K562 (cell line): Measurements from ENCODE around the gene PARP9. TPM values are rescaled to one million over a fixed set of nuclear protein-coding genes. Genes with fewer than 3 reads are reported as not detected.

Experiments
- ATAC-seq: fragments of 200-7000 bp; cut with Tn5 transposase; 3 replicates; pipeline ENCODE4 v1.9.1; 2020; ENCODE audit warnings: moderate library complexity
- BruUV-seq: library from RNA; stranded (reverse); fragments of 400-500 nt; replicated peaks from 2 replicates; lab custom pipeline; 2021; lab: Mats Ljungman, UMichigan
- CTCF ChIA-PET: fragments of 300-600 bp; formaldehyde crosslinking; extraction: SDS; loops from one replicate; lab custom pipeline; 2021; ENCODE audit warnings: low intra/inter-chr PET ratio; lab: Yijun Ruan, JAX
- POLR2A ChIA-PET: fragments of 300-600, 350-650 bp; sonication (Branson Sonifier 250); formaldehyde crosslinking; extraction: SDS; loops from one replicate; lab custom pipeline; 2021; ENCODE audit warnings: antibody characterized with exemption, inconsistent platforms; lab: Yijun Ruan, JAX
- DNase-seq, 4 experiments: peaks; one replicate each; pipeline versions ENCODE4 v3.0.0 to v3.0.0-alpha.2; 2011 to 2018; ENCODE audit warnings: low spot score in 3 of 4, mixed read lengths in 3 of 4; ENCODE audit errors: extremely low read depth in 1 of 4
- FAIRE-seq: peaks from 2 replicates; lab custom pipeline; 2011; peaks lifted over from hg19 to GRCh38; lab: Jason Lieb, UNC
- H2AFZ ChIP-seq: 2 replicates; pipeline ENCODE4 v1.6.0; 2011; ENCODE audit warnings: low read depth, low read length, control low read depth, inconsistent platforms
- H3K27ac ChIP-seq: fragments of 200-600 bp; 3 replicates; pipeline ENCODE4 v1.8.0; 2011; ENCODE audit warnings: low read depth, mild to moderate bottlenecking, control low read depth, inconsistent platforms, low read length, moderate library complexity, mixed read lengths; ENCODE audit errors: extremely low read depth
- H3K27me3 ChIP-seq, 2 experiments: fragments of 300-600 bp in 1 of 2; 2 replicates in 1 of 2; 3 replicates in 1 of 2; pipeline versions ENCODE4 v1.6.0 to v1.8.0; 2011; ENCODE audit warnings: inconsistent platforms in 2 of 2, low read length in 2 of 2, mild to moderate bottlenecking in 1 of 2, mixed read lengths in 1 of 2, moderate library complexity in 1 of 2; ENCODE audit not compliant: control insufficient read depth in 2 of 2, insufficient read depth in 2 of 2
- H3K36me3 ChIP-seq: fragments of 300-600 bp; 3 replicates; pipeline ENCODE4 v1.8.0; 2011; ENCODE audit warnings: mild to moderate bottlenecking, low read length, inconsistent platforms; ENCODE audit not compliant: control insufficient read depth, insufficient read depth
- H3K4me1 ChIP-seq, 2 experiments: fragments of 200-600 bp in 1 of 2; replicated peaks in 1 of 2; 2 replicates in 1 of 2; 3 replicates in 1 of 2; pipeline versions ENCODE4 v1.5.1 to v1.8.0; 2011; ENCODE audit warnings: inconsistent platforms in 2 of 2, low read length in 2 of 2, mild to moderate bottlenecking in 1 of 2, mixed read lengths in 1 of 2, moderate library complexity in 1 of 2; ENCODE audit not compliant: control insufficient read depth in 2 of 2, insufficient read depth in 2 of 2
- H3K4me2 ChIP-seq: 2 replicates; pipeline ENCODE4 v1.6.1; 2011; ENCODE audit warnings: low read length, control low read depth, inconsistent platforms, mixed read lengths; ENCODE audit not compliant: insufficient read depth
- H3K4me3 ChIP-seq: fragments of 200-600 bp; sonication (generic), shearing (Covaris generic); 2 replicates; pipeline ENCODE4 v1.5.1; 2016; ENCODE audit warnings: control low read depth, inconsistent platforms
- H3K79me2 ChIP-seq: fragments of 200-600 bp; 3 replicates; pipeline ENCODE4 v1.8.0; 2011; ENCODE audit warnings: low read length, inconsistent platforms; ENCODE audit not compliant: control insufficient read depth, insufficient read depth
- H3K9ac ChIP-seq, 2 experiments: 2 replicates each; pipeline versions ENCODE4 v1.6.0 to v1.6.1; 2011; ENCODE audit warnings: low read depth in 2 of 2, low read length in 2 of 2, control low read depth in 1 of 2, inconsistent platforms in 1 of 2, mild to moderate bottlenecking in 1 of 2, mixed read lengths in 1 of 2; ENCODE audit not compliant: insufficient read depth in 1 of 2
- H3K9me1 ChIP-seq: one replicate; pipeline ENCODE4 v1.6.0; 2011; ENCODE audit warnings: inconsistent platforms, mild to moderate bottlenecking, low read length, moderate library complexity; ENCODE audit not compliant: control insufficient read depth, insufficient read depth
- H3K9me3 ChIP-seq: replicated peaks from 2 replicates; pipeline ENCODE4 v1.5.1; 2011; ENCODE audit warnings: low read depth, low read length, inconsistent platforms; ENCODE audit not compliant: control insufficient read depth, insufficient read depth
- H4K20me1 ChIP-seq: replicated peaks from 2 replicates; pipeline ENCODE4 v1.6.1; 2011; ENCODE audit warnings: low read length, inconsistent platforms, mixed read lengths; ENCODE audit not compliant: control insufficient read depth, insufficient read depth
- POLR3A ChIP-seq: IDR thresholded peaks from 2 replicates; pipeline ENCODE4 v1.6.1; 2011; ENCODE audit warnings: borderline replicate concordance, mild to moderate bottlenecking, moderate library complexity; ENCODE audit not compliant: insufficient read length, insufficient read depth; ENCODE audit errors: extremely low read depth
- POU5F1 ChIP-seq: fragments of 150-350 bp; IDR thresholded peaks from 2 replicates; pipeline ENCODE4 v1.6.1; 2014; ENCODE audit warnings: borderline replicate concordance, low read length, low read depth, mild to moderate bottlenecking; ENCODE audit not compliant: partially characterized antibody
- SAP30 ChIP-seq: fragments of 200-600 bp; sonication (generic); IDR thresholded peaks from 2 replicates; pipeline ENCODE4 v1.6.1; 2012; ENCODE audit warnings: borderline replicate concordance, low read depth, mild to moderate bottlenecking, moderate library complexity, low read length, control low read depth, inconsistent platforms; ENCODE audit not compliant: insufficient read depth, poor library complexity, severe bottlenecking
- ZNF780A ChIP-seq: fragments of 250-450 bp; sonication (Bioruptor Pico); IDR thresholded peaks from 2 replicates; pipeline ENCODE4 v1.5.0; 2021; ENCODE audit warnings: mild to moderate bottlenecking
- WGBS: fragments of 100-300 bp; shearing (Covaris generic); methylation state at CpG from one replicate; pipeline ENCODE4 v1.1.6; 2016; ENCODE audit warnings: low coverage, mixed read lengths; ENCODE audit not compliant: insufficient coverage; ENCODE audit errors: missing lambda C conversion rate; 5-methylcytosine and 5-hydroxymethylcytosine counted together
- in situ Hi-C: fragments of 300-500 bp; cut with MboI; formaldehyde crosslinking; loops from 4 replicates; pipeline ENCODE4 v1.15.0; 2018; ENCODE audit warnings: inconsistent platforms, mixed read lengths
- intact Hi-C: fragments of 100-400 bp; cut with micrococcal nuclease; formaldehyde crosslinking; loops from 2 replicates; pipeline ENCODE4 v1.14.2; 2022
- polyA plus RNA-seq, 8 experiments: library from polyadenylated mRNA; depleted of rRNA in 4 of 8; stranded (reverse) in 5 of 8; unstranded in 3 of 8; fragments of >200 nt; fragmentation: Nextera tagmentation in 2 of 8; fragmentation: Illumina TruSeq in 1 of 8; extraction: Ambion mirVana in 2 of 8; extraction: Trizol in 1 of 8; gene quantifications; 2 replicates each; pipeline versions ENCODE4 v1.2.1 to v1.2.3, GENCODE V29; 2011 to 2014; ENCODE audit warnings: inconsistent platforms in 1 of 8, missing spikeins in 1 of 8
- total RNA-seq, 7 experiments: library from RNA; depleted of rRNA in 6 of 7; stranded (reverse); fragments of >200 nt in 6 of 7; fragmentation: Illumina TruSeq in 2 of 7; extraction: Trizol in 2 of 7; gene quantifications; 2 replicates each; pipeline versions ENCODE4 v1.2.1 to v1.2.3, GENCODE V29; 2011 to 2021; ENCODE audit warnings: low replicate concordance in 1 of 7
- TF ChIP-seq, protein P1 (sequence below): fragments of 450-650 bp; IDR thresholded peaks from 2 replicates; pipeline ENCODE4 v1.6.1; 2016; ENCODE audit warnings: low read depth, mild to moderate bottlenecking, moderate library complexity
- TF ChIP-seq, protein P2 (sequence below): fragments of 250-450 bp; sonication (Bioruptor Pico); IDR thresholded peaks from 2 replicates; pipeline ENCODE4 v1.5.0; 2021
- TF ChIP-seq, protein P3 (sequence below): sonication (generic); formaldehyde crosslinking; IDR thresholded peaks from 2 replicates; pipeline ENCODE4 v1.8.0; 2022; ENCODE audit warnings: mild to moderate bottlenecking, low read depth, missing genetic modification reagents
- TF ChIP-seq, protein P4 (sequence below): fragments of 250-450 bp; sonication (Bioruptor Pico); IDR thresholded peaks from 2 replicates; pipeline ENCODE4 v1.4.0; 2020; ENCODE audit warnings: mild to moderate bottlenecking, moderate library complexity, borderline replicate concordance
- TF ChIP-seq, protein P5 (sequence below): fragments of 450-650 bp; formaldehyde crosslinking; IDR thresholded peaks from 2 replicates; pipeline ENCODE4 v1.4.0; 2020; ENCODE audit warnings: mild to moderate bottlenecking, mixed read lengths
- TF ChIP-seq, protein P6 (sequence below), 2 experiments: fragments of 450-650 bp in 1 of 2; sonication (generic) in 1 of 2; formaldehyde crosslinking in 1 of 2; IDR thresholded peaks in 1 of 2; conservative IDR thresholded peaks in 1 of 2; 2 replicates each; pipeline versions ENCODE4 v1.6.1 to v1.8.1; 2016 to 2023; ENCODE audit warnings: mild to moderate bottlenecking in 2 of 2, moderate library complexity in 2 of 2, inconsistent platforms in 1 of 2, missing genetic modification reagents in 1 of 2

PARP9 gene
- total and polyA plus RNA-seq, 9 of the 15 experiments (the other 6 are each of a cell fraction or from before 2014, with no cell fraction given): 2.1 to 4.8 (median 3.4) TPM

DNA sequence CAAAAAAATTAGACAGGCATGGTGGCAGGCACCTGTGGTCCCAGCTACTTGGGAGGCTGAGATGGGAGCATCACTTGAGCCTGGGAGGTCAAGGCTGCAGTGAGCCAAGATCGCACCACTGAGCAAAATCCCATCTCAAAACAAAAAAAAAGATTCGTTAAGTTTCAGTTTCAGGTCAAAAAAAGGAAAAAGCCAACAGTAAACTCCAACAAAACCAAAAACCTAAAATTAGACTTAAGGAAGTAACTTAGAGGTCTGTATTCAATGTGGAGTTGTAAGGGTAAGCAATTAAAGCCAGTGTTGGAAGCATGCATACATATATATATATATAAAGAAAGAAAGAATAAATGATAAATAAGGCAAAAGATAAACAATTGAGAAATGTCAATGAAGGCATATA, 61.2 kb downstream of the PARP9 start:
- WGBS: 24% methylated on average over 2 of the region's 2 CpGs
- CTCF ChIA-PET: no interaction called here
- peaks cover 11% of the 10 kb centered on the region for H4K20me1 ChIP-seq

More for the DNA sequence above, 61.2 kb downstream of the PARP9 start:
- intact Hi-C loops: no loop called here
- Histone ChIP-seq H3K9me3 (no peaks in the 10 kb centered on the region), H3K4me1 (peaks cover 4 to 23% of the 10 kb centered on the region in 2 experiments; a peak in 3 of 5 replicates), H3K27me3 (no peaks in the 10 kb centered on the region), H3K9me1 (no peaks in the 10 kb centered on the region), H2AFZ (no peak overlapping the region), H3K4me2 (0 out of 2 replicates have a peak overlapping the region, but pooled peaks have one; percentile 36), H3K36me3 (no peaks in the 10 kb centered on the region), H3K9ac (no peak overlapping the region), H3K79me2 (peaks cover 97% of the 10 kb centered on the region), H3K27ac (no peak overlapping the region), H3K4me3 (no peak overlapping the region)
- DNase-seq: no peak
- in situ Hi-C loops: no loop called here
- TF ChIP-seq, protein P1, sequence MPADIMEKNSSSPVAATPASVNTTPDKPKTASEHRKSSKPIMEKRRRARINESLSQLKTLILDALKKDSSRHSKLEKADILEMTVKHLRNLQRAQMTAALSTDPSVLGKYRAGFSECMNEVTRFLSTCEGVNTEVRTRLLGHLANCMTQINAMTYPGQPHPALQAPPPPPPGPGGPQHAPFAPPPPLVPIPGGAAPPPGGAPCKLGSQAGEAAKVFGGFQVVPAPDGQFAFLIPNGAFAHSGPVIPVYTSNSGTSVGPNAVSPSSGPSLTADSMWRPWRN: no peak
- TF ChIP-seq, protein P2, sequence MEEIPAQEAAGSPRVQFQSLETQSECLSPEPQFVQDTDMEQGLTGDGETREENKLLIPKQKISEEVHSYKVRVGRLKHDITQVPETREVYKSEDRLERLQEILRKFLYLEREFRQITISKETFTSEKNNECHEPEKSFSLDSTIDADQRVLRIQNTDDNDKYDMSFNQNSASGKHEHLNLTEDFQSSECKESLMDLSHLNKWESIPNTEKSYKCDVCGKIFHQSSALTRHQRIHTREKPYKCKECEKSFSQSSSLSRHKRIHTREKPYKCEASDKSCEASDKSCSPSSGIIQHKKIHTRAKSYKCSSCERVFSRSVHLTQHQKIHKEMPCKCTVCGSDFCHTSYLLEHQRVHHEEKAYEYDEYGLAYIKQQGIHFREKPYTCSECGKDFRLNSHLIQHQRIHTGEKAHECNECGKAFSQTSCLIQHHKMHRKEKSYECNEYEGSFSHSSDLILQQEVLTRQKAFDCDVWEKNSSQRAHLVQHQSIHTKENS (CRISPR knock-in tag): no peak
- TF ChIP-seq SAP30 (no peak), POLR3A (no peak), ZNF780A (no peak), POU5F1 (no peak)
- TF ChIP-seq, protein P3, sequence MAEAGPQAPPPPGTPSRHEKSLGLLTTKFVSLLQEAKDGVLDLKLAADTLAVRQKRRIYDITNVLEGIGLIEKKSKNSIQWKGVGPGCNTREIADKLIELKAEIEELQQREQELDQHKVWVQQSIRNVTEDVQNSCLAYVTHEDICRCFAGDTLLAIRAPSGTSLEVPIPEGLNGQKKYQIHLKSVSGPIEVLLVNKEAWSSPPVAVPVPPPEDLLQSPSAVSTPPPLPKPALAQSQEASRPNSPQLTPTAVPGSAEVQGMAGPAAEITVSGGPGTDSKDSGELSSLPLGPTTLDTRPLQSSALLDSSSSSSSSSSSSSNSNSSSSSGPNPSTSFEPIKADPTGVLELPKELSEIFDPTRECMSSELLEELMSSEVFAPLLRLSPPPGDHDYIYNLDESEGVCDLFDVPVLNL (CRISPR knock-in tag): no peak
- TF ChIP-seq, protein P4, sequence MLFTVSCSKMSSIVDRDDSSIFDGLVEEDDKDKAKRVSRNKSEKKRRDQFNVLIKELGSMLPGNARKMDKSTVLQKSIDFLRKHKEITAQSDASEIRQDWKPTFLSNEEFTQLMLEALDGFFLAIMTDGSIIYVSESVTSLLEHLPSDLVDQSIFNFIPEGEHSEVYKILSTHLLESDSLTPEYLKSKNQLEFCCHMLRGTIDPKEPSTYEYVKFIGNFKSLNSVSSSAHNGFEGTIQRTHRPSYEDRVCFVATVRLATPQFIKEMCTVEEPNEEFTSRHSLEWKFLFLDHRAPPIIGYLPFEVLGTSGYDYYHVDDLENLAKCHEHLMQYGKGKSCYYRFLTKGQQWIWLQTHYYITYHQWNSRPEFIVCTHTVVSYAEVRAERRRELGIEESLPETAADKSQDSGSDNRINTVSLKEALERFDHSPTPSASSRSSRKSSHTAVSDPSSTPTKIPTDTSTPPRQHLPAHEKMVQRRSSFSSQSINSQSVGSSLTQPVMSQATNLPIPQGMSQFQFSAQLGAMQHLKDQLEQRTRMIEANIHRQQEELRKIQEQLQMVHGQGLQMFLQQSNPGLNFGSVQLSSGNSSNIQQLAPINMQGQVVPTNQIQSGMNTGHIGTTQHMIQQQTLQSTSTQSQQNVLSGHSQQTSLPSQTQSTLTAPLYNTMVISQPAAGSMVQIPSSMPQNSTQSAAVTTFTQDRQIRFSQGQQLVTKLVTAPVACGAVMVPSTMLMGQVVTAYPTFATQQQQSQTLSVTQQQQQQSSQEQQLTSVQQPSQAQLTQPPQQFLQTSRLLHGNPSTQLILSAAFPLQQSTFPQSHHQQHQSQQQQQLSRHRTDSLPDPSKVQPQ (CRISPR knock-in tag): no peak
- TF ChIP-seq, protein P5, sequence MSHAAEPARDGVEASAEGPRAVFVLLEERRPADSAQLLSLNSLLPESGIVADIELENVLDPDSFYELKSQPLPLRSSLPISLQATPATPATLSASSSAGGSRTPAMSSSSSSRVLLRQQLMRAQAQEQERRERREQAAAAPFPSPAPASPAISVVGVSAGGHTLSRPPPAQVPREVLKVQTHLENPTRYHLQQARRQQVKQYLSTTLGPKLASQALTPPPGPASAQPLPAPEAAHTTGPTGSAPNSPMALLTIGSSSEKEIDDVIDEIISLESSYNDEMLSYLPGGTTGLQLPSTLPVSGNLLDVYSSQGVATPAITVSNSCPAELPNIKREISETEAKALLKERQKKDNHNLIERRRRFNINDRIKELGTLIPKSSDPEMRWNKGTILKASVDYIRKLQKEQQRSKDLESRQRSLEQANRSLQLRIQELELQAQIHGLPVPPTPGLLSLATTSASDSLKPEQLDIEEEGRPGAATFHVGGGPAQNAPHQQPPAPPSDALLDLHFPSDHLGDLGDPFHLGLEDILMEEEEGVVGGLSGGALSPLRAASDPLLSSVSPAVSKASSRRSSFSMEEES: no peak
- TF ChIP-seq, protein P6, sequence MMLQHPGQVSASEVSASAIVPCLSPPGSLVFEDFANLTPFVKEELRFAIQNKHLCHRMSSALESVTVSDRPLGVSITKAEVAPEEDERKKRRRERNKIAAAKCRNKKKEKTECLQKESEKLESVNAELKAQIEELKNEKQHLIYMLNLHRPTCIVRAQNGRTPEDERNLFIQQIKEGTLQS (IDR thresholded peaks at IDR 0.05): no peak
- TF ChIP-seq, protein P6 (CRISPR knock-in tag; conservative IDR thresholded peaks at IDR 0.05): no peak
- BruUV-seq: no TSS peak
- FAIRE-seq: no peak
- POLR2A ChIA-PET: interaction anchor here (1.2 kb wide), 1 partner anchor 12 kb away, joined by 3 read pairs; the partner anchor contains the start of gene KPNA1
- ATAC-seq: no peak
